SH-SY5Y (cell line): Measurements from ENCODE around the gene DLG2.

Source experiments
- GATA2 ChIP-seq: IDR thresholded peaks from 2 replicates; pipeline ENCODE4 v1.6.1; 2011; ENCODE audit warnings: mild to moderate bottlenecking, low read depth, low read length
- GATA3 ChIP-seq: IDR thresholded peaks from 2 replicates; pipeline ENCODE4 v1.6.1; 2011; ENCODE audit warnings: low read depth, mild to moderate bottlenecking, low read length, moderate library complexity

- TF ChIP-seq GATA3, result no peak
- no peak for TF ChIP-seq GATA2
These were observed 1.7 kb upstream of the DLG2 start for GRCh38 chr11:85628771-85629341.
